ENCODE data around the gene TDRD15.
"Not testable (repeated sequence)": the region's sequence is repeated elsewhere in the genome, so short reads cannot be mapped to it uniquely, and the experiment has no call there.

Gene TDRD15

DNA sequence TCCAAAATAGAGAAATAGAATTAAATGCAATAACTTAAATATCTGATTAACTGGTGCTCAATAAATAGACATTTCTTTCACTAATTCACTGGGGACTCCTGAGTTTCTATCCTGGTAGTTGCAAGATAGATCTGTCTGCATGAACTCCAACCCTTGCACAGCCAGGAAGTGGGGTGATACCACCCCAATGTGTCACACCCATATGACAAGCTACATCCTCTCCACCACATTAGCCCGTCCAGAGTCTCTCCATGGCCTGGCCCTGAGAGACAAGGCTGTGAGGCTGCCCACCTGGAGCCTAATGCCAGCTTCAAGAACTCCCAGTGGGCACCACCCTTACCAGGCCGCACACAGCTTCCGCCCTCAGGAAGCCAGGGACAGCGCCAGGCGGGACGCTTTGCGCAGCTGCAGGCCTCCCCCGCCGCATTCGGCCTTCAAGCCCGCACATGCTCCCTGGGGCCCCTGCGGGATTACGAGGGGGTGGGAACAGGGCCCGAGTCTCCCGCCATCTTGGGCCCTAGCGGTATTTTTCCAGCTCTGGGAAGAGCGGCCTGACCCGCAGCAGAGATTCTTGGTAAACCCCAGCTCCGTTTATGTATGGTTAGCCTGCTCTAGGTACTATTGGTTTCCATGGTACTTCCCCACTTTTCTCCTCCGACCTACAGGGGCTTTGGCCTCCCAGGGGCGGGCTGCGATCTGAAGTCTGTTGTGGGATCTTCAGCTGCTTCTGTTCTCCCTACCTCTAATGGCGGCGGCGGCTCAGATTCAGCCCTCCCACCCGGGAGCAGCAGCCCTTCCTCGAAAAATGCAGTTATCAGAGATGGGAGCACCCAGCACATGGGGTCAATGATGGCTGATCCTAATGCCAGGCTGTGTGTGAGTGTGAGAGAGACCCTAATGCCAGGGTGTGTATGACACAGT is at the start of gene TDRD15:
Gene TDRD15, plus strand, starts transcription at position 496 of the 921 bp plus-strand sequence. CDS start 13,500 bp downstream, outside the sequence.
- DNase-seq = no peak

DNA sequence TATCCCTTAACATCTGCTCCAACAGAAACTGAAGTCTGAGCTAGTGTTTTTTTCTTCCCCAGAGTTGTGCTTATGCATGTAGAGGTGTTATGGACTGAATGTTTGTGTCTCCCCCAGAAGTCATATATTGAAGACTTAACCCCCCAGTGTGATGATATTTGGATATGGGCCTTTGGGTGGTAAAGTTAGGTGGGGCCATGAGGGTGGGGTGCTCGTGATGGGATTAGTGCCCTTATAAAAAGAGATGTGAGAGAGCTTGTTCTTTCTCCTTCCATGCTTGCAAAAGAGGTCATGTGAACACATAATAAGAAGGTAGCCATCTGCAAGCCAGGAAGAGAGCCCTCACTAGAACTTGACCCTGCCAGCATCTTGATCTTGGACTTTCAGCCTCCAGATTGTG is 45.5 kb upstream of the TDRD15 start:
- no peak for DNase-seq

DNA sequence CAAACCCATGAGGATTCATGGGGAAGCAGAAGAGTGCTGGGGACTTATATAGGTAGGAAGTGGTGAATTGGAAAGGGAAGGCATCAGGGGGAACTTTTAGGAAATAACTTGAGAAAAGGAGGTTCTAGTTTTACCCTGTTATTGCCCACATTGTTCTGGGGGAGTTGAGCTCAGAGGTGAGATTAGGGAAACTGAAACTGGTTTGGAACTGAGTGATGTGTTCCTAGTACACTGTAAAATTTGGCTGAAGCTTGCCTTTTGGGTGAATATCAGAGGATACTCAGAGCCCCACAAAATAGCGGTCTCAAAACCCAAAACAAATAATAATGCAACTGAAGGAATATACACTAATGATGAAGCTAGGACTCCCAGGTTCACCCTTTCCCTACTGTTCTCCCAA is 40.3 kb upstream of the TDRD15 start:
- no peak for DNase-seq

DNA sequence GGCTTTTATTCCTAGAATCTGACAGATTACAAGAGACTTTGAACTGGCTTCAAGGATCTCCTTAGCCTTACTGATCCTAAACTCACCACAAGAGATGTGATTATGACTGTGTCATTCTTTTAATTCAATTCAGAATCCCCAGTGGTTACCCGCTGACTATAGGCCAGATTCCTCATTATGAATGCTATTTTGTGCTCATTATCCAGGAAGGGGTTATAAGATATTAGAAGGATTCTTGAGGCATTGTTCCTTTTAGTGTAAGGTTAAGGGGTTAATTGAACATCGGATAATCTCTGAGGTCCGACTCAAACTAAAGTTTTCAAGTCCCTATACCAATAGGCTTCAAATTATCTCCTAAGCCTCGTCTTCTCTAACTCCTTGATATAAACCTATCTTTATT is 39.4 kb upstream of the TDRD15 start:
- no peak for DNase-seq

DNA sequence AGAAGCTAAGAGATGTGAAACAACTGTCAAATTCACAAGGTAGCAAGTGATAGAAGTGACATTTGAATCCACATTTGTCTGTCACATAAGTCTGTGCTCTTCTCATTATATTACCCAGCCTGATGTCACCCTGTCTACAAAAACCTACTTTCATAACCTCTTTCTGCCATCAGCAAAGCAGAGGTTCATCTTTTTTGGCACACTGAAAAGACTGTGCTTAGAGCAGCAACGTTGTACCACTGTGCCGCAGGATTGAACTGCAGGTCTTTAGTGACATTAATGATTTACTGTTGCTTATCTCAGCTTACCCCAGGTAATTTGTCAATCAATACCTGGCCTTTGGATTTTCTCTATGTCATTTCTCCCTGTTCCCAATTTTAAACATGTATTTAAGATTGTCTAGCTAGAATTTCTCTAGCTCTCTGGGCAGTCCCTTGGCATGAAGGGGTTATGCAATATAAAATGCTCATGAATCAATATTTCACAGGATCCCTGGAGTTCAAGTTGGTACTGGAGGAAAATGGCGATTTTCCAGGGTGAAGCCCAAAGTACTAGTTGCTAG is 31.4 kb upstream of the TDRD15 start:
- DNase-seq = no peak

DNA sequence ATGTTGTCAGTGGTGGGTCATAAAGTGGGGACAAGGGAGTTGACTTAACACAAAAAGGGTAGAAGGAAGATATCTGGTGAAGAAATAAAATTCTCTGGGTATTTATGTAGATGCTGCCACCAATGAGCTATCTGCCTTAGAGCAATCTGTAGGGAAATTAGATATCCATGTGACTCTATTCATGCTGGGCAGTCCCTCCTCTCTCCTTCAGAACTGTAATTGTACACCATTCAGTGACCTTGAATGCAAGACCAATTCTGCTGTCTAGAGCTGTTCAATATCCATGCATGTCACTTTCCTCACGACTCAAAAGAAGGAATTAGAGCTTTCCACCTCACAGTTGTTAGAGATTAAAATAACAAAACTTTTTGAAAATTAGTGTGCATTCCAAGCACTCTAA is 28.6 kb upstream of the TDRD15 start:
- no peak for DNase-seq

DNA sequence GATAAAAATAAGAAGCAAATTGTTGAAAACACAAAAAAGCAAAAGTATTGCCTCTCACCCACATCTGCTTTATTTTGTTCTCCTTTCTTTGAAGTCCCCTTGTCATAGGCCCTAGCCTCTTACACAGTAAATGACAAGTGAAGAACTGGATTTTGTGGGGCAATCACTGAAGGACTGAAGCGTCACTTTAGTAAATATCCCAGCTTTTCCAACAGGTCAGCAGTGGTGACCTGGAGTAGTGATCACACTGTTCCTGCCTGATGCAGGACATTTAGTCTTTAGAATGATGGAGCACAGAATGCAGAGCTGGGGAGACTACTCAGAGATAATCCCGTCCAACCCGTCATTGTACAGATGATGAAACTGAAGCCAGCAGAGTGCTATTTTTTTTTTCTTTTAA is 28.1 kb upstream of the TDRD15 start:
- DNase-seq = no peak

DNA sequence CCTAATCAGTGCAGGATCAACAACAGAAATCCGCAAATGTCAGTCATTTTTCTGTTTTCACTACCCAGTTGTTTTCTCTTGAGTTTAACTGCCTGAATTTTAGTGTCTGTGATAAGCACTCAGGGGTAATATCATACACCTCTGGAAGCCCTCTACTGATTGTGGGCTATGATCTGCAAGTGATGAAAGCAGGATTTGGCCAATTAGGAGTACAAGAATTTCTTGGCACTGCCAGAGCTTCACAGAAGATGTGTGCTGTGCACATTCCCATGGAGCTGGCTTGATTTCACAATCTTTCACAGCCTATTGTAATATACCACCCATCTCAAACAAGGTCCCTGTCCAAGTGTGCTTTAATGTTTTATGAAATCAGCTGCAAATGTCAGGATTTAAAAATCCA is 27.3 kb upstream of the TDRD15 start:
- DNase-seq = no peak

DNA sequence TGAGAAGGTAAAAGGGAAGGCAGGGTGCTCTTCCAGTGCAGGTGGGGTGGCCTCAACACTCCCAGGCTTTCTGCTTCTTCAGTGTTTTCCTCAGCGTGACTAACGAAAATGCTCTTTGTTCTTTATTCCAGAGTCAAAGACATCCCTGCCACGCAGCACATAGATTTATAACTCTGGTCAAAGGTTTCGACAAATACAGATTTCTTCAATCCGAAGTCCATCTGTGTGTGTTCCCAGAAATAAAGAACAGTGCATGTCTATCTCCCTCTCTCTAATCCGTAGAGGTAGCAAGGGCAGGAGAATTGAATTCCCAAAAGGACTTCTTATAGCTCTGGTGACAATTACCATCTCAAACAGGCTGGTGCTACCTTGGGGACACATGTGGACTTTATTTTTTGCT is 26.4 kb upstream of the TDRD15 start:
- DNase-seq = no peak

DNA sequence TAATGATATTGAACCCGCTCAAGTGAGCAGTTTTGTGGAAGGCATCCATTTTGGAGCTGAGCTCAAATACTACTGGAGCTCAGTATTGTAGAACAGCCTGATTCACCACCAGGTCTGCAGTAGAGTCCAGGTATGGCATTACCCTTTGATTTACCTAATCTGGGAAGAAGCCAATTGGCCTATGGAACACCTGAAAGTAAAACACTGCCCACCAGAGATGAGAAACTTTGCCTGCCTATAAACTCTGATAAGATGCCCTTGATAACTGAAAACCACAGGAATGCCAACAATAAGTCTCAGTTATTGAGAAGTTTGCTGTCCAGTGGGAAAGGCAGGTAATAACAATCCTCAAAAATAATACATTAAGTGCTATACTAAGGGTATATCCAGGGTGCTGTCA is 25.5 kb upstream of the TDRD15 start:
- DNase-seq = no peak

DNA sequence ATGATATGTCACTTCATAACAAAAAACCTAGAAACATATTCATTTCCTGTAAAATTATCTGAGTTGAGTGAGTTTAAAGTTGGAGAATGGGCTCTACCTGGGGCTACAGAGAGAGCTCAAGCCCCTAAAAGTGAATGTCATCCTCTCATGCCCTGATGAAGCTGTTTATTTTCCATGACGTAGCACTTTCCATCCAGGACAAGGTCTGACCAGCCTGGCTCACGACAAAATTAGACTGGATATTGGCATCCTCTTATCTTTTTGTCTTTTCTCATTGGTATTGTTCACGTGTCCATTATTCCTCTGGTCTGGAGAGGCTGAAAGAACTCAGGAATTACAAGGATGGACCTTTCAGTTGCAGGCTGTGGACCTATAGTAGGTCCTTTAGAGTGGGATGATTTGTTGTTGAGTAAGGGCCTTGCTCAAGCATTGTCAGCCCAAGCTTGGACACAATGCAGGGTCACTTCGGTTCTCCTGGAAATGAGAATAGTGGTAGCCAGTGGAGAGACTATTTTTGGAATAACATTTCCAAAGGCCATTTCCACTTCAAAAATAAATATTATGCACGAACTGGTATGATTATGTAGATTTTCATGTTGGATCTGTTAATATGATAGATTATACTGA is 24.4 kb upstream of the TDRD15 start:
- DNase-seq = no peak

DNA sequence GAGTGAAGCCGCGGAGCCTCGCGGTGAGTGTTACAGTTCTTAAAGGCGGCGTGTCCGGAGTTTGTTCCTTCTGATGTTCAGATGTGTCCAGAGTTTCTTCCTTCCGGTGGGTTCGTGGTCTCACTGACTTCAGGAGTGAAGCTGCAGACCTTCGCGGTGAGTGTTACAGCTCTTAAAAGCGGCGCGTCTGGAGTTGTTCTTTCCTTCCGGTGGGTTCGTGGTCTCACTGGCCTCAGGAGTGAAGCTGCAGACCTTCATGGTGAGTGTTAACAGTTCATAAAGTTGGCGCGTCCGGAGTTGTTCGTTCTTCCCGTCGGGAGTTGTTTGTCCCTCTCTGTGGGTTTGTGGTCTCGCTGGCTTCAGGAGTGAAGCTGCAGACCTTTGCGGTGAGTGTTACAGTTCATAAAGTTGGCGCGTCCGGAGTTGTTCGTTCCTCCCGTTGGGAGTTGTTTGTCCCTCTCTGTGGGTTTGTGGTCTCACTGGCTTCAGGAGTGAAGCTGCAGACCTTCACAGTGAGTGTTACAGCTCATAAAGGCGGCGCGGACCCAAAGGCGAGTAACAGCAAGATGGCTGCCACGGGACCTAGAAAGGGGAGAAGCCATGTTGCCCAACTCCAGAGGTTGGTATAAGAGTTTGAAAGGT is 22.1 kb upstream of the TDRD15 start:
- DNase-seq = not testable (repeated sequence)

DNA sequence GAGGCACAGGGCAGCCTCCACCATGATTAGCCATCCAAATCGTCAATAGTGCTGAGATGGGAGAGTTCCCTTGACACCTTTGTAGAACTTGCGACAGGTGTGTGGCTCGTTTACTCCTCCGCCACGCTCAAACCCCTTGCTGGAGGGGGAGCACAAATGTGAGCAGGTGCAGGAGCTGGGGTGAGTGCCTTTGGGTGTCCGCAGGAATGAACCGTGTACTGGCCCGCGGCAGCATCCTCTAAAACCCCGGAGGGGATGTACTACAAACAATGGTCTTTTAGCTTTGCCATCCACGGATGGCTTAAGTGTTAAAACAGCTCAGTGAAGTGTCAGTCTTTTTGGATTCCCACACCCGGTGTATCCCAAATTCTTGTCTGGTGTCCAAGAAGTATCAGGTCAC is 21.4 kb upstream of the TDRD15 start:
- no peak for DNase-seq

DNA sequence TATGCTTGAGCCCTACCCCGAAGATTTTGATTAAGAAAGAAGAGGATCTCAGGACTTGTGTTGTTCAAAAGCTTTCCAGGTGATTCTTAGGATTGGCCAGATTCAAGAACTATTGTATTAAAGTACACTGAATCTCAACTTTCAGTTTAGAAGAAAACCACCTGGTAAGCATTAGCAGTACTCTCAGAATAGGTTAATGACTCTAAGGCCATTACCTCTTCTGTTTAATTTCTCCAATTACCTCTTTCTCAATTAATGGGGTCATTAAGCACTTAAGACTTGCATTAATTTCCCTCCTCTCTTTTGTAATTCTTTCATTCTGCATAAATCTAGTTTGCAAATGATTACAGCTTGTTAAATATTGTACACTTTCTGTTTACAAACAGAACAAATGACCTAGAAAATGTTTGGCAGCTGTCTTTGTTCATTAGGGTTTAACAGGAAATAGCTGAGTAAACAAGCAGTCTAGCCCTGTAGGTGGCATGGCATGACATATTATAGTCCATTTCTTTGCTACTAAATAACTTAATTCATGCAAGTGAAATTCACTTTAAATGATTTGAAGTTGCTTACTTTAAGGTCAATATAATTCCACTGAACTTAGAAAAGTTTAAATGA is 20.4 kb upstream of the TDRD15 start:
- no peak for DNase-seq

DNA sequence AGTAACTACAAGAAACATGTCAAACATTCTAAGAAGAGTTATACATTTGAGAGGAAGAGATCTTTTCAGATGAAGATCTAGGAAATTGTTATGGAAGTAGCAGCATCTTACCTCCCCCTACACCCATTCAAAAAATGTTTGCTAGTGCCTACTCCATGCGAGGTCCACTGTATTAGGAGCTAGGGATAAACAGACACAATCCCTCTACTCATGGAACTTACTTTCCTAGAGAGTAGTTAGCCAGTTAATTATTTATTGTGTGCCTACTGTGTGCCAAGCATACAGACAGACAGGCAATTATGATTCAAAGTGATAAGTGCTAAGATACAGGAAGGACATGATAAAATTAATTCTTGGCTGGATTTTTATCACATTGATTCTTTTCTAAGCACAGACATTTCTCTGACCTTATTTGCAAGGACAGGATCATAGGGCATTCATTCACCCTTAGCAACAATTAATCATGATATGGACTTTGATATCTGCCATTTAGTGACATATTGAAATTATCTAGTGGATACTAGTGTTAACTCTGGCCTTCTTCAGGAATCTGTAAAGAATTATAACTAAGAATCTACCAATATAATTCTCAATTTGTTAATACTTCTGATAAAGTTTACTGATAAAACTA is 19.6 kb upstream of the TDRD15 start:
- no peak for DNase-seq

DNA sequence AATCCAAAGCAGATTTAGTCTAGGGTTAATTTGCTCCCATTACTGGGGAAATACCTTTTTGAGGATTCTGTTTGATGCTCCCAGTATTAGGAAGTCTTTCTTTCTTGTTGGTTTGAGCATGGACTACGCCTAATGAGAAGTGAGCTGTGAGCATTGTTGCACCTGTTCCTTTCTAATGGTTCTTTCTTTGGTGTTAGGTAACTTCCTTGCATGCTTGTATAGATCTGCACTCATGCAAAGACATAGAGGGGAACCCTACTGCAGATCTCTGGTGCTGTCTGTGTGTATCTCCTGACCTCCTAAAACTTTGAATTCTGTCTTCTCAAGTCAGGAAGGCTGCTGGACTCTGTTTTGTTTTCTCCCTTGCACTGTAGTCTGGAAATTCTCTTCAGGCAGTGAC is 12.8 kb upstream of the TDRD15 start:
- no peak for DNase-seq

DNA sequence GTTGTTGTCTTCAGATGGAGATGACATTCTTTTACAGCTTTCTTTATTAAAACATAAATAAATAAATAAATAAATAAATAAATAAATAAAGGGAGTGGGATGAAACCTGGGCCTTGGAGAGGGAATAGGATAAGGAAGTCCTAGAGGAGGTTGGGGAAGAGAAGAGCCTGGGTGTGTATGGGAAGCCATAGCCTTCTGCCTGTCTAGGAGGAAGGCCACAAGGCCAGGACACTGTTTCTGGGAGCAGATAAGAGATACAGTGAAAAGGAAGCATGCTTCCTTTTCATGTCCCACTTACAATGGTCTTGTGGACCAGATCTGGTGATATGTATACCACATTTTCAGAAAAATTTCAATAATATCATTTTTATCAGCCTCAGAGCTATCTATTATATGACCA is 6.1 kb upstream of the TDRD15 start:
- no peak for DNase-seq

DNA sequence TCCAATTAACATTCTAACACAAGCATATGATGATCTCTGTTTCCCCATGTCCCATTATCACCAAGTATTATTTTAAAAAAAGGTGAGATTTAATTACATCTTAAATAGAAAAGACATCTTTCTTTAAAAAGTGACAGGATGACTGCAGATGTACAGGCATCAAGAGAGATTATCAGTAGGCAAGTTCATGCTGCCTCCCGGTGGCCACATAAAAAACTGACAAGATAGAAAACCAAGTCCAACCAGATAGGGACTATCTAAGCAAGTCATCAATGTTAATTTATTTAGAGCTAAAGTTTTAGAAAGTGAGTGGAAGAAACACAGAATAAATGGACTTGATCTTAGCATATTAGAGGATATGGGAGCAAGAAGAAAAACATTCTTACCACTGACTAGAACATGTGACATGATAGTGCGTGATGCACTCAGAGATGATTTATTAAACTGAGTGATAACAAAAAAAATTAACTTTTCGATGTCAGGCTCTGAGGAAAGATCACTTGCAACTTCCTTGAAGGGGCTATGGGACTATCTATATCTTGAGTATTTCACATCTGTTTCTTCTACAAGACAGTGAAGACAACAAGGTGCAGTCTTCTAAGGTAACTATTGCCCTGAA is 5.4 kb upstream of the TDRD15 start:
- DNase-seq = peak; percentile 19

DNA sequence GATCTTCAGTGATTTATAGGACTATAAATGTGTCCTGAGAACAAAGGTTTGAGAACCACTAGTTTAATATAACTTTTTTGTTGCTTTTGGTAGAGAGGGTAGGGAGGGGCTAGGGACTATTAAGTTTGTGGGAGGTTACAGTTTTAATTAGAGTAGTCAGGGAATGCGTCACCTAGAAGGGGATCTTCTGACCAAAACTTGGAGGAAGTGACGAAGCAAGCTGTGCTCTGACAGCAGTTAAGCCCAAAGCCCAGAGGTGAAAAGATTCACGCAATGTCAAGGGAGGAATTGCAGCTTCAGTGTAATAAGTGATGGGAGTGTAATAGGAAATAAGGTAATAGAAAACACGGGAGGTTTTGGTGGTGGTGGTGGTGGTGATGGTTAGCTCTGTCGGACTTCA is 8.1 kb downstream of the TDRD15 start:
- DNase-seq = no peak

DNA sequence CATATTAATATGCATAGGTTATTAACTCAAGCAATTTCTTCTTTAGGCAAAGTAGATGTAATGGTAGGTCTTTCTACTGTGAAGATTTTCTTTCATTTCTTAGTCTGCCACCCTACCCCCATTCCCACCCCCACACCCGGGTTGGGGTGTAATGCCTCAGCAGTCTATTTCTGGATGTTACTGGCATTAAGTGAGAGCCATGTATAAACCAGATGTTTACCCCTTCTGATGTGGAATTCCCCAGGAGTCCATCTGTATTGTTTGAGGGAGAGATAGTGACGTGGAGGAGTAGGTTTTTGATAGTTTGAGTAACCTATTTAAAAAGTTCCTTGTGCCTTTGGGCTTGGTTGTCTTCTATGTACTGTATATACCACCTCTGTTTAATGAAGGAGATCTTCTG is 11.8 kb downstream of the TDRD15 start:
- DNase-seq = no peak

DNA sequence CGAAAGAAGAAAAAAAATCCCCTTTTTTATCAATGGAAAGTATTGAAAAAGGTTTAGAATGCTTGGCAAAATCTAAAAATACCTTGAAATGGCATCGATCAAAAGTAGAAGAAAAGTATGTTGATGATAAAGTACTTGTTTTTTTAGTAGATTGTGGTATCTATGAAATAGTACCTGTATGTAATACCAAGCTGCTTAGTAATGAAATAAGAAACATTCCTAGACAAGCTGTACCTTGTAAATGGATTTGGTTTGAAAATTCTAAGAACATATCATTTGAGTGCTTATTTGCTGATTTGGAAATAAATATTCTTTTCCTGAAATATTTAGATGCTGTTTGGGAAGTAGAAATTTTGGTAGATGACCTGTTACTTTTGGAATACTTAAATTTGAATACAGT is 18.4 kb downstream of the TDRD15 start:
- DNase-seq = no peak

DNA sequence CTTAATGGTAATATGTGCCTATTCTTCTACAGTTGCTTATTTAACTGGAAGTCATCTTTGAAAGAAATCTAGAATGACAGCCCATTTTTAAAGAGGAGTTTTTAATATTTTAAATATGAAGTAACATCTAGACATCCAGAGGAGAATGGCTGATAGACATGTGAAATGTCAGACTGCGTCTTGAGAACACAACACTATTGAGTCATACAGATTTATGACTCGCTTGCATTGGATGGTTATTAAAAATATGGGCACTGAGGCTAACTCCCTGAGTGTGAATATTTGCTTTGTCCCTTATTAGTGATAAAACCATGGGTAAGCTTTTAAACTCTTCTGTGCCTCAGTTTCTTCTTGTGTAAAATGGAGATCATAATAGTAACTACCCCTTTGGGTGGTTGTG is 22.9 kb downstream of the TDRD15 start:
- DNase-seq = no peak
